K562 (cell line): Measurements from ENCODE around the gene PURA. TPM values are rescaled to one million over a fixed set of nuclear protein-coding genes. Genes with fewer than 3 reads are reported as not detected.
A peak's percentile ranks its signal among the peaks of the same experiment; 100 is the strongest.

Source experiments
- ATAC-seq: fragments of 200-7000 bp; cut with Tn5 transposase; 3 replicates; pipeline ENCODE4 v1.9.1; 2020; ENCODE audit warnings: moderate library complexity
- BruUV-seq: library from RNA; stranded (reverse); fragments of 400-500 nt; replicated peaks from 2 replicates; lab custom pipeline; 2021; lab: Mats Ljungman, UMichigan
- CTCF ChIA-PET: fragments of 300-600 bp; formaldehyde crosslinking; extraction: SDS; loops from one replicate; lab custom pipeline; 2021; ENCODE audit warnings: low intra/inter-chr PET ratio; lab: Yijun Ruan, JAX
- POLR2A ChIA-PET: fragments of 300-600, 350-650 bp; sonication (Branson Sonifier 250); formaldehyde crosslinking; extraction: SDS; loops from one replicate; lab custom pipeline; 2021; ENCODE audit warnings: antibody characterized with exemption, inconsistent platforms; lab: Yijun Ruan, JAX
- DNase-seq, 4 experiments: peaks; one replicate each; pipeline versions ENCODE4 v3.0.0 to v3.0.0-alpha.2; 2011 to 2018; ENCODE audit warnings: low spot score in 3 of 4, mixed read lengths in 3 of 4; ENCODE audit errors: extremely low read depth in 1 of 4
- FAIRE-seq: peaks from 2 replicates; lab custom pipeline; 2011; peaks lifted over from hg19 to GRCh38; lab: Jason Lieb, UNC
- H2AFZ ChIP-seq: 2 replicates; pipeline ENCODE4 v1.6.0; 2011; ENCODE audit warnings: low read depth, low read length, control low read depth, inconsistent platforms
- H3K27ac ChIP-seq: fragments of 200-600 bp; 3 replicates; pipeline ENCODE4 v1.8.0; 2011; ENCODE audit warnings: low read depth, mild to moderate bottlenecking, control low read depth, inconsistent platforms, low read length, moderate library complexity, mixed read lengths; ENCODE audit errors: extremely low read depth
- H3K27me3 ChIP-seq, 2 experiments: fragments of 300-600 bp in 1 of 2; 2 replicates in 1 of 2; 3 replicates in 1 of 2; pipeline versions ENCODE4 v1.6.0 to v1.8.0; 2011; ENCODE audit warnings: inconsistent platforms in 2 of 2, low read length in 2 of 2, mild to moderate bottlenecking in 1 of 2, mixed read lengths in 1 of 2, moderate library complexity in 1 of 2; ENCODE audit not compliant: control insufficient read depth in 2 of 2, insufficient read depth in 2 of 2
- H3K36me3 ChIP-seq: fragments of 300-600 bp; 3 replicates; pipeline ENCODE4 v1.8.0; 2011; ENCODE audit warnings: mild to moderate bottlenecking, low read length, inconsistent platforms; ENCODE audit not compliant: control insufficient read depth, insufficient read depth
- H3K4me1 ChIP-seq, 2 experiments: fragments of 200-600 bp in 1 of 2; replicated peaks in 1 of 2; 2 replicates in 1 of 2; 3 replicates in 1 of 2; pipeline versions ENCODE4 v1.5.1 to v1.8.0; 2011; ENCODE audit warnings: inconsistent platforms in 2 of 2, low read length in 2 of 2, mild to moderate bottlenecking in 1 of 2, mixed read lengths in 1 of 2, moderate library complexity in 1 of 2; ENCODE audit not compliant: control insufficient read depth in 2 of 2, insufficient read depth in 2 of 2
- H3K4me2 ChIP-seq: 2 replicates; pipeline ENCODE4 v1.6.1; 2011; ENCODE audit warnings: low read length, control low read depth, inconsistent platforms, mixed read lengths; ENCODE audit not compliant: insufficient read depth
- H3K4me3 ChIP-seq: fragments of 200-600 bp; sonication (generic), shearing (Covaris generic); 2 replicates; pipeline ENCODE4 v1.5.1; 2016; ENCODE audit warnings: control low read depth, inconsistent platforms
- H3K79me2 ChIP-seq: fragments of 200-600 bp; 3 replicates; pipeline ENCODE4 v1.8.0; 2011; ENCODE audit warnings: low read length, inconsistent platforms; ENCODE audit not compliant: control insufficient read depth, insufficient read depth
- H3K9ac ChIP-seq, 2 experiments: 2 replicates each; pipeline versions ENCODE4 v1.6.0 to v1.6.1; 2011; ENCODE audit warnings: low read depth in 2 of 2, low read length in 2 of 2, control low read depth in 1 of 2, inconsistent platforms in 1 of 2, mild to moderate bottlenecking in 1 of 2, mixed read lengths in 1 of 2; ENCODE audit not compliant: insufficient read depth in 1 of 2
- H3K9me1 ChIP-seq: one replicate; pipeline ENCODE4 v1.6.0; 2011; ENCODE audit warnings: inconsistent platforms, mild to moderate bottlenecking, low read length, moderate library complexity; ENCODE audit not compliant: control insufficient read depth, insufficient read depth
- H3K9me3 ChIP-seq: replicated peaks from 2 replicates; pipeline ENCODE4 v1.5.1; 2011; ENCODE audit warnings: low read depth, low read length, inconsistent platforms; ENCODE audit not compliant: control insufficient read depth, insufficient read depth
- H4K20me1 ChIP-seq: replicated peaks from 2 replicates; pipeline ENCODE4 v1.6.1; 2011; ENCODE audit warnings: low read length, inconsistent platforms, mixed read lengths; ENCODE audit not compliant: control insufficient read depth, insufficient read depth
- CBX3 ChIP-seq, 2 experiments: IDR thresholded peaks; 1 replicate in 1 of 2; 2 replicates in 1 of 2; pipeline ENCODE4 v1.6.1; 2012; ENCODE audit warnings: inconsistent platforms in 2 of 2, low read length in 2 of 2, borderline replicate concordance in 1 of 2, control low read depth in 1 of 2
- CREBBP ChIP-seq: IDR thresholded peaks from one replicate; pipeline ENCODE4 v1.6.1; 2012; ENCODE audit warnings: low read depth, mild to moderate bottlenecking, control low read depth, inconsistent platforms, low read length
- ETS2 ChIP-seq: IDR thresholded peaks from 2 replicates; pipeline ENCODE4 v1.6.1; 2016; ENCODE audit warnings: borderline replicate concordance, missing genetic modification characterization, mild to moderate bottlenecking, moderate library complexity, missing compliant biosample characterization; ENCODE audit not compliant: poor library complexity, severe bottlenecking
- FUS ChIP-seq: fragments of 200-400 bp; formaldehyde crosslinking; optimal IDR thresholded peaks from 2 replicates; pipeline ENCODE3; 2017; ENCODE audit warnings: low read depth, low read length
- HOMEZ ChIP-seq: fragments of 250-450 bp; sonication (Bioruptor Pico); IDR thresholded peaks from 2 replicates; pipeline ENCODE4 v1.4.0; 2020; ENCODE audit warnings: mild to moderate bottlenecking, moderate library complexity
- KLF1 ChIP-seq: fragments of 450-650 bp; IDR thresholded peaks from 2 replicates; pipeline ENCODE4 v1.6.1; 2016; ENCODE audit warnings: missing genetic modification characterization, missing compliant biosample characterization
- MTA1 ChIP-seq: fragments of 450-650 bp; IDR thresholded peaks from 2 replicates; pipeline ENCODE4 v1.6.1; 2017; ENCODE audit warnings: borderline replicate concordance
- TRIM24 ChIP-seq, 2 experiments: fragments of 450-650 bp; IDR thresholded peaks; 2 replicates each; pipeline ENCODE4 v1.6.1; 2016
- ZNF584 ChIP-seq: fragments of 200-800 bp; sonication (Bioruptor generic); IDR thresholded peaks from 2 replicates; pipeline ENCODE4 v1.6.1; 2016; ENCODE audit warnings: low read depth, mild to moderate bottlenecking, missing genetic modification characterization, missing compliant biosample characterization
- ZNF75A ChIP-seq: fragments of 450-650 bp; formaldehyde crosslinking; IDR thresholded peaks from 2 replicates; pipeline ENCODE4 v1.4.0; 2020; ENCODE audit warnings: mild to moderate bottlenecking
- WGBS: fragments of 100-300 bp; shearing (Covaris generic); methylation state at CpG from one replicate; pipeline ENCODE4 v1.1.6; 2016; ENCODE audit warnings: low coverage, mixed read lengths; ENCODE audit not compliant: insufficient coverage; ENCODE audit errors: missing lambda C conversion rate; 5-methylcytosine and 5-hydroxymethylcytosine counted together
- in situ Hi-C: fragments of 300-500 bp; cut with MboI; formaldehyde crosslinking; loops from 4 replicates; pipeline ENCODE4 v1.15.0; 2018; ENCODE audit warnings: inconsistent platforms, mixed read lengths
- intact Hi-C: fragments of 100-400 bp; cut with micrococcal nuclease; formaldehyde crosslinking; loops from 2 replicates; pipeline ENCODE4 v1.14.2; 2022
- polyA plus RNA-seq, 8 experiments: library from polyadenylated mRNA; depleted of rRNA in 4 of 8; stranded (reverse) in 5 of 8; unstranded in 3 of 8; fragments of >200 nt; fragmentation: Nextera tagmentation in 2 of 8; fragmentation: Illumina TruSeq in 1 of 8; extraction: Ambion mirVana in 2 of 8; extraction: Trizol in 1 of 8; gene quantifications; 2 replicates each; pipeline versions ENCODE4 v1.2.1 to v1.2.3, GENCODE V29; 2011 to 2014; ENCODE audit warnings: inconsistent platforms in 1 of 8, missing spikeins in 1 of 8
- total RNA-seq, 7 experiments: library from RNA; depleted of rRNA in 6 of 7; stranded (reverse); fragments of >200 nt in 6 of 7; fragmentation: Illumina TruSeq in 2 of 7; extraction: Trizol in 2 of 7; gene quantifications; 2 replicates each; pipeline versions ENCODE4 v1.2.1 to v1.2.3, GENCODE V29; 2011 to 2021; ENCODE audit warnings: low replicate concordance in 1 of 7
- TF ChIP-seq, protein P1 (sequence below): fragments of 450-650 bp; IDR thresholded peaks from 2 replicates; pipeline ENCODE4 v1.6.1; 2018; ENCODE audit warnings: mild to moderate bottlenecking, low read depth; ENCODE audit not compliant: partially characterized antibody

The PURA gene
- total and polyA plus RNA-seq, 9 of the 15 experiments (the other 6 are each of a cell fraction or from before 2014, with no cell fraction given): 3.2 to 11.1 (median 5.4) TPM

- 26% methylated on average over 23 of the region's 23 CpGs for WGBS
Observed at GRCh38 chr5:140152022-140152999, 38.4 kb downstream of the PURA start.

DNA sequence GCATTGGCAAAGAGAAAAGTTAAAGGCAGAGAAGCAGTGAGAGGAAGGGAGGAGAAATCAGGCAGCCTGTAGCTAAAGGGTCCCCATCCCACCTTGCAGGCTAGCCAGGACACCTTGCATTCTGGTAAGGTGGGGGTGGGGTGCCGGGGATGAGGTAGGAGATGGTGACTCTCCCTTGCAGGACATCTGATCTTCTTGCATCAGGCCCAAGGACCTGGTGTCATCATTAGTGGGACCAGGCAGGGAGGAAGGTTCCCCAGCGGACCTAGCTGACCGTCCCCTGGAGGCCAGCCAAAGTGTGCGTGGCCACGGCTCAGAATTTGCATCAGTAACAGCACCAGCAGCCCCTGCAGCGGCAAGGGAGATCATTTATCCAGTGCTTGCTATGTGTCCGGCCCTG lies 39.3 kb downstream of the PURA start:
- Histone ChIP-seq H4K20me1 (peaks cover 9% of the 10 kb centered on the region; the same call in 1 of the 2 replicates), H3K4me2 (no peak overlapping the region), H3K4me3 (no peak overlapping the region), H3K9ac (no peak overlapping the region), H3K79me2 (no peaks in the 10 kb centered on the region), H3K9me1 (no peaks in the 10 kb centered on the region), H2AFZ (no peak overlapping the region), H3K4me1 (peaks cover 0 to 11% of the 10 kb centered on the region in 2 experiments; a peak in 2 of 5 replicates), H3K36me3 (no peaks in the 10 kb centered on the region), H3K9me3 (no peaks in the 10 kb centered on the region), H3K27me3 (peaks cover 0 to 4% of the 10 kb centered on the region in 2 experiments; a peak in 1 of 5 replicates), H3K27ac (no peak overlapping the region)
- ChIA-PET CTCF (no interaction called here), POLR2A (interaction anchor here (0.6 to 1.7 kb wide), 5 partner anchors 16 to 481 kb away, joined by 3 to 5 read pairs (median 3); no protein-coding TSS in a partner anchor)
- no TSS peak for BruUV-seq
- no peak for FAIRE-seq
- WGBS: 6% methylated on average over 6 of the region's 7 CpGs
- intact Hi-C loops: no loop called here
- in situ Hi-C loops: no loop called here
- ATAC-seq: peak; percentile 64
- DNase-seq: peak in 1 of 4 experiments; percentile 34
- TF ChIP-seq MTA1 (no peak), CBX3 (IDR thresholded peaks at IDR 0.05; ENCODE audit: borderline replicate concordance in 1 of 2, low read length in 2 of 2) (no peak), ZNF75A (CRISPR knock-in tag) (no peak), KLF1 (tag) (no peak), ETS2 (no peak), CREBBP (no peak), TRIM24 (IDR thresholded peaks at IDR 0.05) (peak; percentile 56 to 76; a peak in 2 of 4 replicates), HOMEZ (CRISPR knock-in tag) (no peak)
- TF ChIP-seq, protein P1, sequence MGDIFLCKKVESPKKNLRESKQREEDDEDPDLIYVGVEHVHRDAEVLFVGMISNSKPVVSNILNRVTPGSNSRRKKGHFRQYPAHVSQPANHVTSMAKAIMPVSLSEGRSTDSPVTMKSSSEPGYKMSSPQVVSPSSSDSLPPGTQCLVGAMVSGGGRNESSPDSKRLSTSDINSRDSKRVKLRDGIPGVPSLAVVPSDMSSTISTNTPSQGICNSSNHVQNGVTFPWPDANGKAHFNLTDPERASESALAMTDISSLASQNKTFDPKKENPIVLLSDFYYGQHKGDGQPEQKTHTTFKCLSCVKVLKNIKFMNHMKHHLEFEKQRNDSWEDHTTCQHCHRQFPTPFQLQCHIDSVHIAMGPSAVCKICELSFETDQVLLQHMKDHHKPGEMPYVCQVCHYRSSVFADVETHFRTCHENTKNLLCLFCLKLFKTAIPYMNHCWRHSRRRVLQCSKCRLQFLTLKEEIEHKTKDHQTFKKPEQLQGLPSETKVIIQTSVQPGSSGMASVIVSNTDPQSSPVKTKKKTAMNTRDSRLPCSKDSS: no peak

More at GRCh38 chr5:140152022-140152999, 38.4 kb downstream of the PURA start:
- CTCF ChIA-PET: interaction anchor here (2.3 kb wide), 1 partner anchor 79 kb away, joined by 10 read pairs; no protein-coding TSS in a partner anchor
- no peak overlapping the region for H3K27ac ChIP-seq
- peaks cover 0 to 9% of the 10 kb centered on the region in 2 experiments; a peak in 2 of 5 replicates for H3K27me3 ChIP-seq
- H2AFZ ChIP-seq: no peak overlapping the region
- H4K20me1 ChIP-seq: peaks cover 9% of the 10 kb centered on the region; the same call in 1 of the 2 replicates
- H3K4me2 ChIP-seq: no peak overlapping the region
- no peaks in the 10 kb centered on the region for H3K9me3 ChIP-seq
- in situ Hi-C loops: no loop called here
- BruUV-seq: no TSS peak
- no peak for FAIRE-seq
- no peaks in the 10 kb centered on the region for H3K9me1 ChIP-seq
- no peak overlapping the region for H3K4me3 ChIP-seq
- TF ChIP-seq FUS (no peak), ZNF584 (0 out of 2 replicates have a peak, but pooled peaks have one; percentile 28)
- TF ChIP-seq, all 486 proteins: peak for 1
- Histone ChIP-seq H3K36me3 (no peaks in the 10 kb centered on the region), H3K9ac (peak overlapping the region in 1 of 2 experiments; percentile 21; a peak in 1 of 4 replicates), H3K79me2 (no peaks in the 10 kb centered on the region), H3K4me1 (peaks cover 0 to 8% of the 10 kb centered on the region in 2 experiments; a peak in 2 of 5 replicates)
- intact Hi-C loops: no loop called here
- no peak for ATAC-seq
- POLR2A ChIA-PET: interaction anchor here (0.5 to 1.5 kb wide), 7 partner anchors 17 to 88 kb away, joined by 3 to 5 read pairs (median 3); no protein-coding TSS in a partner anchor
- DNase-seq: no peak
